Gastroesophageal sphincter (tissue), 4 donors: ENCODE data around the gene APCS. TPM values are rescaled to one million over a fixed set of nuclear protein-coding genes. Genes with fewer than 3 reads are reported as not detected.

Experiments used
- ATAC-seq: fragments of 150-250 bp; one replicate; pipeline ENCODE4 v1.9.1; 2016; ENCODE audit warnings: mild to moderate bottlenecking, moderate library complexity
- H3K27ac ChIP-seq, 4 donors: fragments of 200-600 bp; sonication (generic) in 3 of 4; 1 replicate in 3 of 4; 2 replicates in 1 of 4; pipeline ENCODE4 v1.5.1; 2016 to 2019
- H3K27me3 ChIP-seq: fragments of 200-600 bp; sonication (generic); one replicate; pipeline ENCODE4 v1.5.1; 2019
- H3K36me3 ChIP-seq, 2 donors: fragments of 200-600 bp; sonication (generic); one replicate each; pipeline ENCODE4 v1.5.1; 2019; ENCODE audit warnings: control low read depth in 1 of 2
- H3K4me1 ChIP-seq, 3 donors: fragments of 200-600 bp; sonication (generic); 1 replicate in 2 of 3; 2 replicates in 1 of 3; pipeline ENCODE4 v1.5.1; 2016 to 2019; ENCODE audit warnings: control low read depth in 2 of 3
- H3K4me3 ChIP-seq, 2 donors: fragments of 200-600 bp; sonication (generic); one replicate each; pipeline ENCODE4 v1.5.1; 2019; ENCODE audit warnings: mild to moderate bottlenecking in 1 of 2, moderate library complexity in 1 of 2
- H3K9me3 ChIP-seq, 3 donors: fragments of 200-600 bp; sonication (generic); one replicate each; pipeline ENCODE4 v1.5.1; 2017 to 2019; ENCODE audit warnings: control low read depth in 2 of 3
- EP300 ChIP-seq: sonication (generic); formaldehyde crosslinking; IDR thresholded peaks from one replicate; pipeline ENCODE4 v1.6.1; 2017; ENCODE audit warnings: antibody characterized with exemption, mild to moderate bottlenecking
- POLR2A ChIP-seq, 2 donors: fragments of 450-650 bp; IDR thresholded peaks; one replicate each; pipeline ENCODE4 v1.6.1; 2017; ENCODE audit warnings: antibody characterized with exemption in 2 of 2, mild to moderate bottlenecking in 2 of 2, moderate library complexity in 1 of 2
- POLR2AphosphoS5 ChIP-seq: sonication (generic); formaldehyde crosslinking; IDR thresholded peaks from one replicate; pipeline ENCODE4 v1.6.1; 2017; ENCODE audit warnings: antibody characterized with exemption
- WGBS, 2 donors: methylation state at CpG; one replicate each; pipeline ENCODE4 v1.1.5; 2018; ENCODE audit warnings: low coverage in 1 of 2; 5-methylcytosine and 5-hydroxymethylcytosine counted together
- total RNA-seq, 4 donors: library from RNA; depleted of rRNA; stranded (reverse); fragments of >200 nt; gene quantifications; one replicate each; pipeline ENCODE4 v1.1.0, GENCODE V29; 2016
- TF ChIP-seq, protein P1 (sequence below), 4 experiments: fragments of 200-600 bp in 2 of 4; fragments of 450-650 bp in 2 of 4; sonication (generic) in 1 of 4; IDR thresholded peaks; one replicate each; pipeline ENCODE4 v1.5.1; 2017 to 2019; ENCODE audit warnings: antibody characterized with exemption in 4 of 4, mild to moderate bottlenecking in 2 of 4, moderate library complexity in 2 of 4

Gene APCS
- total RNA-seq, 4 donors from 2014 or later, result not detected

DNA sequence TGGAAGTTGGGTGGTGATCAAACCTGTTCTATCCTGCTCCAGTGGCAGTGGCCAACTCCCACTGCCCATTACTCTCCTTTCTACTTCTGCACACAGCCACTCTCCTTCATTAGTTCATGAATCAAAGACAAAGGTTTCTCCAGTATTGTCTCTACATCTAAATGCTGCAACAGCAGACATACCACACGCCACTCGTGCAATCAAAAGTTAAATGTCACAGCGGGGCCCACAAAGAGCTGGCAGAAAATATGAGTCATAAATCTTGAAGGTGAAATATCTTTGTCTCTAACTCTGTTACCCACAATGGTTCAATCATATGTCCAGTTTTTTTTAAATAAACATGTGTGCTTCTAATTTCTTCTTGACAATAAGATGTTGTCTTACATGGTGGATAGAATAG is 13.3 kb downstream of the APCS start:
- Histone ChIP-seq H3K4me1 (no peaks in the 10 kb centered on the region), H3K36me3 (no peaks in the 10 kb centered on the region), H3K27ac (no peak overlapping the region), H3K9me3 (peaks cover 0 to 16% (median 0%) of the 10 kb centered on the region in 3 donors), H3K27me3 (no peaks in the 10 kb centered on the region), H3K4me3 (no peak overlapping the region)
- no peak for TF ChIP-seq POLR2A (IDR thresholded peaks at IDR 0.05)
- no peak for TF ChIP-seq POLR2AphosphoS5
- no peak for TF ChIP-seq EP300
- TF ChIP-seq, protein P1, sequence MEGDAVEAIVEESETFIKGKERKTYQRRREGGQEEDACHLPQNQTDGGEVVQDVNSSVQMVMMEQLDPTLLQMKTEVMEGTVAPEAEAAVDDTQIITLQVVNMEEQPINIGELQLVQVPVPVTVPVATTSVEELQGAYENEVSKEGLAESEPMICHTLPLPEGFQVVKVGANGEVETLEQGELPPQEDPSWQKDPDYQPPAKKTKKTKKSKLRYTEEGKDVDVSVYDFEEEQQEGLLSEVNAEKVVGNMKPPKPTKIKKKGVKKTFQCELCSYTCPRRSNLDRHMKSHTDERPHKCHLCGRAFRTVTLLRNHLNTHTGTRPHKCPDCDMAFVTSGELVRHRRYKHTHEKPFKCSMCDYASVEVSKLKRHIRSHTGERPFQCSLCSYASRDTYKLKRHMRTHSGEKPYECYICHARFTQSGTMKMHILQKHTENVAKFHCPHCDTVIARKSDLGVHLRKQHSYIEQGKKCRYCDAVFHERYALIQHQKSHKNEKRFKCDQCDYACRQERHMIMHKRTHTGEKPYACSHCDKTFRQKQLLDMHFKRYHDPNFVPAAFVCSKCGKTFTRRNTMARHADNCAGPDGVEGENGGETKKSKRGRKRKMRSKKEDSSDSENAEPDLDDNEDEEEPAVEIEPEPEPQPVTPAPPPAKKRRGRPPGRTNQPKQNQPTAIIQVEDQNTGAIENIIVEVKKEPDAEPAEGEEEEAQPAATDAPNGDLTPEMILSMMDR (IDR thresholded peaks at IDR 0.05), result no peak
- ATAC-seq, result no peak
- WGBS, 2 donors, result 54 to 71% methylated on average over 2 to 3 of the region's 3 CpGs

DNA sequence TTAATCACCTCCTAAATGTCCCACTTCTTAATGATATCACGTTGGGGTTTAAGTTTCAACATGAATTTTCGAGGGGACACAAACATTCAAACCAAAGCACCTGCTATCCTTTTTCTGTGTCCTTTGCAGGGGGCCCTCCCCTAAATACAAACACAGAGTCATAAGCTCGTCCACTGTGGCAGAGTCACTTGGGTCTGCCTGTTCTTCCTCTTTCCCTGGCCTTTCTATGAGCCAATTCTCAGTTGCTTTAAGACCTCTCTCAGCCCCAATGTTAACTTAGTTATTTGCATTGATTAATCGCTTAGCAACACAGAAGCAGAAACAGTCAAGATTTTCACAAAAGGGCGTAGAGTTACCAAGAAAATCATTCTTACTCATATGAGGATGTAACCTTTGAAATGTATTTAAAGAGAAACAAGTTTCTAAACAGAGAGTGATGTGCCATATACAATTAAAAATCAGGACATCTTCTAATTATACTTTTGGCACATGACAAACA is 14.9 kb downstream of the APCS start:
- Histone ChIP-seq H3K36me3 (no peaks in the 10 kb centered on the region), H3K27me3 (no peaks in the 10 kb centered on the region), H3K4me1 (no peaks in the 10 kb centered on the region), H3K4me3 (no peak overlapping the region), H3K9me3 (peaks cover 0 to 16% (median 0%) of the 10 kb centered on the region in 3 donors), H3K27ac (no peak overlapping the region)
- 71 to 74% methylated on average over 5 of the region's 5 CpGs for WGBS, 2 donors
- ATAC-seq, result no peak
- TF ChIP-seq, protein P1 (IDR thresholded peaks at IDR 0.05), result no peak
- no peak for TF ChIP-seq EP300
- TF ChIP-seq POLR2A (IDR thresholded peaks at IDR 0.05), result no peak

DNA sequence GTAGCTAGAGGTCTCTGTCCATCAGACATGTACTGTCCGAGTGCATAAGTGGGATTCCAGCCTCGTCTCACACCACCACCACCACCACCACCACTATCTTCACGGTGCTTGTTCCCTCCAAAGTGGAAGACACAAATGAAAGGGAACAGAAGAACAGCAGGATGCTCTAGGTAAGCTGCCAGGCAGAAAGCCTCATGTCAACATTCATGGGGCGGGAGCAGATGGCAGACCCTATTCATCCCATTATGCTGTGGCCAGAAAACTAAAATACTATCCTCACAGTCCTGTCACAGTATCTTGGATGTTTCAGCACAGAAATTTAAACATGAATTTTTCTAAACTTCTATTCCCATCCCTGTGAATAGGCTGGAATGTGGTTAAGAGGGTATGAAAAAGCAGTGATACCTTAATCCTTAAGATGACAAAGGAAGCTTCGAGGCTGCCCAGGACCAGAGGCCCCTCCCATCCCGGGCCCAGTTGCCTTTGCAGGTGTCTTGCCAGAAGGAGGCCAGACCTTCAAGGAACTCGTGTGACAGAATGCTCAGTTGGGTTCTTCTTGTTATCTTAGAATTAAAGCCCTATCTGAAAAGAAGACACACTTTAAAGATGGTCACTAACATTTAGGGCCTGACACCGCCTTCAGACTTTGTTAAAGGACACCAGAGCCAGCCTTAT is 24.7 kb downstream of the APCS start:
- TF ChIP-seq EP300 (no peak), POLR2AphosphoS5 (no peak), POLR2A (IDR thresholded peaks at IDR 0.05) (no peak)
- TF ChIP-seq, protein P1 (IDR thresholded peaks at IDR 0.05), result no peak
- no peaks in the 10 kb centered on the region for H3K27me3 ChIP-seq
- H3K27ac ChIP-seq, result no peak overlapping the region
- WGBS, 2 donors, result 70 to 73% methylated on average over 5 to 8 of the region's 8 CpGs
- no peaks in the 10 kb centered on the region for H3K4me1 ChIP-seq
- H3K36me3 ChIP-seq, result no peaks in the 10 kb centered on the region
- H3K9me3 ChIP-seq, result no peaks in the 10 kb centered on the region
- no peak overlapping the region for H3K4me3 ChIP-seq
- no peak for ATAC-seq

- no peaks in the 10 kb centered on the region for H3K27me3 ChIP-seq
- H3K4me1 ChIP-seq, result no peaks in the 10 kb centered on the region
- no peaks in the 10 kb centered on the region for H3K9me3 ChIP-seq
- TF ChIP-seq, protein P1 (IDR thresholded peaks at IDR 0.05), result no peak
- TF ChIP-seq EP300, result no peak
- no peak for TF ChIP-seq POLR2A (IDR thresholded peaks at IDR 0.05)
- TF ChIP-seq POLR2AphosphoS5, result no peak
- H3K4me3 ChIP-seq, result no peak overlapping the region
- no peak overlapping the region for H3K27ac ChIP-seq
- ATAC-seq, result no peak
- no peaks in the 10 kb centered on the region for H3K36me3 ChIP-seq
Observed at GRCh38 chr1:159632922-159633321, 45.3 kb downstream of the APCS start.

Other genes starting within 250 kb of the APCS start
- gene OR10J4, start 155.6 kb upstream of the APCS start, total RNA-seq, result not detected
- gene OR10J1, start 148.1 kb upstream of the APCS start, total RNA-seq, result not detected
- not detected for gene OR10J5, start 51.8 kb upstream of the APCS start, total RNA-seq
- under 1 TPM in 1 of 4 donors, not detected in 3; 0.27 TPM for gene CRP, start 126.8 kb downstream of the APCS start, total RNA-seq
- gene DUSP23, start 193.1 kb downstream of the APCS start, total RNA-seq, result 10 to 100 TPM; 45.9 to 64.3 (median 56.4) TPM
- 1 to 10 TPM in 1 of 4 donors, under 1 TPM in 2, not detected in 1; 0.62 to 1.9 (median 0.94) TPM for gene FCRL6, start 214.5 kb downstream of the APCS start, total RNA-seq
- gene SLAMF8, start 239.0 kb downstream of the APCS start, total RNA-seq, result 1 to 10 TPM in 3 of 4 donors, not detected in 1; 1.4 to 4.3 (median 4.2) TPM